ENCODE results near the gene PREX1.
"Not testable (repeated sequence)": the region's sequence is repeated elsewhere in the genome, so short reads cannot be mapped to it uniquely, and the experiment has no call there.

Gene PREX1

GRCh38 chr20:48827855-48828733 lies at the start of gene PREX1:
PREX1 (minus strand) TSS chr20:48827999; CDS start chr20:48827860, 139 bp downstream.
- no peak within 1 kb of the TSS for H3K4me3 ChIP-seq (ENCODE audit: low read depth, low read length)
- no peak for DNase-seq (ENCODE audit: low read depth)
- no peak for TF ChIP-seq CTCF (IDR thresholded peaks at IDR 0.05; ENCODE audit: control insufficient read depth, extremely low read depth, insufficient read depth)

DNA sequence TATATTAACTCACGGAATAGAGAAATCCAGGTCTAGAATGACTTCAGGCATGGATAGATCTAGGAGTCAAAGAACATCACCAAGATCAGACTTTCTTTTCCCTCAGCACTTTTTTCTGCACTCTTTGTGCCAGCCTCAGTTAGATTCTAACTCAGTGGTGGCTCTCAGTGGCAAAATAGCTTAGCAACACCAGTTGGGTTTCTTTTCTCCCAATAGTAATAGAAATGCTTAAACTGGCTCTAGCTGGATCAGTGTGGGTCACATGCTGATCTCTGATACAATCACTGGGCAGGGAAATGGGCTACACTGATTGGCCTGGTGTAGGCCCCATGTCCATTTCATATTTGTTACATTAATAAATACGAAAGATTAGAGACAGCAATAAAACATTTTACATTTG lies 49.5 kb upstream of the PREX1 start:
- no peak for TF ChIP-seq CTCF (IDR thresholded peaks at IDR 0.05; ENCODE audit: control insufficient read depth, extremely low read depth, insufficient read depth)
- no peak for DNase-seq (ENCODE audit: low read depth)
- H3K4me3 ChIP-seq (ENCODE audit: low read depth, low read length): no peak overlapping the region

- no peak overlapping the region for H3K4me3 ChIP-seq (ENCODE audit: low read depth, low read length)
- TF ChIP-seq CTCF (IDR thresholded peaks at IDR 0.05; ENCODE audit: control insufficient read depth, extremely low read depth, insufficient read depth): no peak
- no peak for DNase-seq (ENCODE audit: low read depth)
Observed at GRCh38 chr20:48875914-48876240, 48.1 kb upstream of the PREX1 start.

GRCh38 chr20:48875233-48875913 lies 47.6 kb upstream of the PREX1 start:
- H3K4me3 ChIP-seq (ENCODE audit: low read depth, low read length): no peak overlapping the region
- no peak for DNase-seq (ENCODE audit: low read depth)
- TF ChIP-seq CTCF (IDR thresholded peaks at IDR 0.05; ENCODE audit: control insufficient read depth, extremely low read depth, insufficient read depth): no peak

DNA sequence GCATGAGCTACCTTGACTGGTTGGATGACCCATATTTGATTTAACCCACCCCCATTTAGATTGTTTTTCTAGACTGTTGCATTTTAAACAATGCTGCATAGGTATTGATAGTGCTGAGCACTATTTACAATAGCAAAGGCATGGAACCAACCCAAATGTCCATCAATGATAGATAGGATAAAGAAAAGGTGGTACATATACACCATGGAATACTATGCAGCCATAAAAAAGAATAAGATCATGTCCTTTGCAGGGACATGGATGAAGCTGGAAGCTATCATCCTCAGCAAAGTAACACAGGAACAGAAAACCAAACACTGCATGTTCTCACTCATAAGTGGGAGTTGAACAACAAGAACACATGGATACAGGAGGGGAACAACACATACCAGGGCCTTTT lies 41.6 kb upstream of the PREX1 start:
- H3K4me3 ChIP-seq (ENCODE audit: low read depth, low read length); DNase-seq (ENCODE audit: low read depth): not testable (repeated sequence)

- H3K4me3 ChIP-seq (ENCODE audit: low read depth, low read length): no peak overlapping the region
- DNase-seq (ENCODE audit: low read depth): no peak
- TF ChIP-seq CTCF (IDR thresholded peaks at IDR 0.05; ENCODE audit: control insufficient read depth, extremely low read depth, insufficient read depth): no peak
Observed at GRCh38 chr20:48866936-48867335, 39.1 kb upstream of the PREX1 start.

DNA sequence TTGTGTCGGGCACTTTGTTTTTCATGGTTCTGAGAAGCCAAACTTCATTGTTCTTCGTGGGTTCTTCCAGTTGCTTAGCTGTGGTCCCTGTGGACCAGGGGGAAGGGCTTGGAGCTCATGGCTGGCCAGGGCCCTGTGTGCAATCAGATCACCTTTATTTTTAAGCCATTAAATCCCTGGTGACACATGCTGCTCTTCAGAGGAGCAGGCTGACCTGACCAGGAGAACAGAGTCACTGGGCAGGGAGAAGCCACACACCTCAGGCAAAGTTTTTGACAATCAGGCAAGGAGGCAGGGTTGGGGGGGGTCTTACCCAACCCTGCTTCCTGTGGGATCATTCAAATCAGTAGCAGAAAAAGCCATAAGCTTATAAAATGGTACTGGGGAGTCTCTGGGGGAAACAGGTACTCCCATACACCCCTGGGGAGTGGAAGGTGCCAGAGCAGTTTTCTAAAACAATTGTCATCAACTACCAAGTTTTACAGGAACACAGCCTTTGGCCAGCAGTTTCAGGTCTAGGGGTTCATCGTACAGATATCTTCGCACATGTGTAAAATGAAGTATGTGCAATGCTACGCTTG lies 37.0 kb upstream of the PREX1 start:
- H3K4me3 ChIP-seq (ENCODE audit: low read depth, low read length): no peak overlapping the region
- DNase-seq (ENCODE audit: low read depth): no peak
- TF ChIP-seq CTCF (IDR thresholded peaks at IDR 0.05; ENCODE audit: control insufficient read depth, extremely low read depth, insufficient read depth): no peak

All from LNCaP clone FGC (cell line).